Measurements from ENCODE around the gene PCNX2. TPM values are rescaled to one million over a fixed set of nuclear protein-coding genes. Genes with fewer than 3 reads are reported as not detected.

PCNX2 gene
- total RNA-seq, 2 donors from 2014 or later = 23.9 to 39.1 TPM

DNA sequence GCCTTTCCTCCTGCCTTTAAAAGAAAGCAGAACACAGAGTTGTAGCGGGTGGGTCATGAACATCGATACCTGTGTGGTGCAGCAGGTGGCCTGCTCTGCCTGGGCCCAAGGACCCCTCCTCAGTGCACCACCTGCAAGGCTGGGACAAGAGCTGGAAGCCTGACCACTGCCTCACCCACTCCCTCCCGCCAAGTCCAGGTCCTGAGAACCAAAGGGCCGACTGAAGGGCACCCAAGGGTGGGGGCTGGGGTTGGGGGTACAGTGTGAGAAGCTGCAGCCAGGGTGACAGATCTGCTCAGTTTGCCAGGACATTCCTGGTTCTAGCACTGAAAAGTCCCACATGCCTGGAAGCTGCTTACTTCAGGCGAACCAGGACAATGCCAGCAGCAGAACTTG, 309.0 kb downstream of the PCNX2 start:
- H3K4me3 ChIP-seq (ENCODE audit: low read length) = no peak overlapping the region
- TF ChIP-seq CTCF (conservative IDR thresholded peaks at IDR 0.05) = no peak
- 96 to 97% methylated on average over 3 to 5 of the region's 5 CpGs for WGBS, 2 experiments (ENCODE audit: insufficient coverage in 1 of 2, insufficient read length in 1 of 2)

GRCh38 chr1:232985882-232986526, 309.5 kb downstream of the PCNX2 start:
- H3K36me3 ChIP-seq (ENCODE audit: control insufficient read depth, insufficient read depth, low read length) = no peaks in the 10 kb centered on the region
- H3K4me3 ChIP-seq (ENCODE audit: low read length) = no peak overlapping the region
- H3K4me1 ChIP-seq (ENCODE audit: control insufficient read depth, insufficient read depth, low read length) = no peaks in the 10 kb centered on the region
- H3K9me3 ChIP-seq (ENCODE audit: control insufficient read depth, low read length) = no peaks in the 10 kb centered on the region
- H3K9ac ChIP-seq (ENCODE audit: extremely low read depth, low read length, poor library complexity, severe bottlenecking) = no peak overlapping the region
- Mint-ChIP-seq H3K9me3 (no peaks in the 10 kb centered on the region), H3K4me1 (no peaks in the 10 kb centered on the region), H3K27me3 (ENCODE audit: insufficient read depth) (no peaks in the 10 kb centered on the region), H3K36me3 (ENCODE audit: low read depth) (peaks cover 15% of the 10 kb centered on the region), H3K27ac (no peak overlapping the region), H3K4me3 (no peak overlapping the region)
- H3K27ac ChIP-seq (ENCODE audit: low read depth, low read length) = no peak overlapping the region
- DNase-seq = peak; percentile 35
- H3K27me3 ChIP-seq (ENCODE audit: control insufficient read depth, insufficient read depth, low read length, poor library complexity, severe bottlenecking) = no peaks in the 10 kb centered on the region
- TF ChIP-seq CTCF (conservative IDR thresholded peaks at IDR 0.05) = no peak
- WGBS, 2 experiments (ENCODE audit: insufficient coverage in 1 of 2, insufficient read length in 1 of 2) = 92 to 95% methylated on average over 27 to 31 of the region's 31 CpGs

More for the DNA sequence above, 309.0 kb downstream of the PCNX2 start:
- H3K27ac Mint-ChIP-seq = no peak overlapping the region
- H3K9ac ChIP-seq (ENCODE audit: extremely low read depth, low read length, poor library complexity, severe bottlenecking) = no peak overlapping the region
- H3K36me3 ChIP-seq (ENCODE audit: control insufficient read depth, insufficient read depth, low read length) = no peaks in the 10 kb centered on the region
- H3K9me3 ChIP-seq (ENCODE audit: control insufficient read depth, low read length) = no peaks in the 10 kb centered on the region
- no peaks in the 10 kb centered on the region for H3K27me3 ChIP-seq (ENCODE audit: control insufficient read depth, insufficient read depth, low read length, poor library complexity, severe bottlenecking)
- DNase-seq = peak; percentile 33
- no peaks in the 10 kb centered on the region for H3K27me3 Mint-ChIP-seq (ENCODE audit: insufficient read depth)
- H3K4me1 ChIP-seq (ENCODE audit: control insufficient read depth, insufficient read depth, low read length) = no peaks in the 10 kb centered on the region
- H3K27ac ChIP-seq (ENCODE audit: low read depth, low read length) = no peak overlapping the region
- no peak overlapping the region for H3K4me3 Mint-ChIP-seq
- H3K9me3 Mint-ChIP-seq = no peaks in the 10 kb centered on the region
- no peaks in the 10 kb centered on the region for H3K4me1 Mint-ChIP-seq
- peaks cover 19% of the 10 kb centered on the region for H3K36me3 Mint-ChIP-seq (ENCODE audit: low read depth)

- H3K36me3 Mint-ChIP-seq (ENCODE audit: low read depth) = peaks cover 7% of the 10 kb centered on the region
- peak; percentile 26 for DNase-seq
Observed at GRCh38 chr1:232984577-232985425, 310.7 kb downstream of the PCNX2 start.

More at GRCh38 chr1:232984577-232985425, 310.7 kb downstream of the PCNX2 start:
- no peak overlapping the region for H3K4me3 Mint-ChIP-seq
- Histone ChIP-seq H3K9ac (ENCODE audit: extremely low read depth, low read length, poor library complexity, severe bottlenecking) (no peak overlapping the region), H3K4me1 (ENCODE audit: control insufficient read depth, insufficient read depth, low read length) (no peaks in the 10 kb centered on the region), H3K9me3 (ENCODE audit: control insufficient read depth, low read length) (no peaks in the 10 kb centered on the region), H3K27me3 (ENCODE audit: control insufficient read depth, insufficient read depth, low read length, poor library complexity, severe bottlenecking) (no peaks in the 10 kb centered on the region), H3K27ac (ENCODE audit: low read depth, low read length) (peak overlapping the region; percentile 24), H3K4me3 (ENCODE audit: low read length) (no peak overlapping the region), H3K36me3 (ENCODE audit: control insufficient read depth, insufficient read depth, low read length) (no peaks in the 10 kb centered on the region)
- H3K27me3 Mint-ChIP-seq (ENCODE audit: insufficient read depth) = no peaks in the 10 kb centered on the region
- H3K27ac Mint-ChIP-seq = no peak overlapping the region
- H3K9me3 Mint-ChIP-seq = no peaks in the 10 kb centered on the region
- 92 to 94% methylated on average over 6 to 10 of the region's 10 CpGs for WGBS, 2 experiments (ENCODE audit: insufficient coverage in 1 of 2, insufficient read length in 1 of 2)
- no peaks in the 10 kb centered on the region for H3K4me1 Mint-ChIP-seq
- TF ChIP-seq CTCF (conservative IDR thresholded peaks at IDR 0.05) = no peak

Measured in endodermal cell (in vitro differentiated cells).